ENCODE measurements around the gene DPH3. TPM values are rescaled to one million over a fixed set of nuclear protein-coding genes. Genes with fewer than 3 reads are reported as not detected.
"Not testable (repeated sequence)": the region's sequence is repeated elsewhere in the genome, so short reads cannot be mapped to it uniquely, and the experiment has no call there.

Gene DPH3
- total RNA-seq = 10 to 100 TPM; 17.7 to 33.6 (median 21.0) TPM

DNA sequence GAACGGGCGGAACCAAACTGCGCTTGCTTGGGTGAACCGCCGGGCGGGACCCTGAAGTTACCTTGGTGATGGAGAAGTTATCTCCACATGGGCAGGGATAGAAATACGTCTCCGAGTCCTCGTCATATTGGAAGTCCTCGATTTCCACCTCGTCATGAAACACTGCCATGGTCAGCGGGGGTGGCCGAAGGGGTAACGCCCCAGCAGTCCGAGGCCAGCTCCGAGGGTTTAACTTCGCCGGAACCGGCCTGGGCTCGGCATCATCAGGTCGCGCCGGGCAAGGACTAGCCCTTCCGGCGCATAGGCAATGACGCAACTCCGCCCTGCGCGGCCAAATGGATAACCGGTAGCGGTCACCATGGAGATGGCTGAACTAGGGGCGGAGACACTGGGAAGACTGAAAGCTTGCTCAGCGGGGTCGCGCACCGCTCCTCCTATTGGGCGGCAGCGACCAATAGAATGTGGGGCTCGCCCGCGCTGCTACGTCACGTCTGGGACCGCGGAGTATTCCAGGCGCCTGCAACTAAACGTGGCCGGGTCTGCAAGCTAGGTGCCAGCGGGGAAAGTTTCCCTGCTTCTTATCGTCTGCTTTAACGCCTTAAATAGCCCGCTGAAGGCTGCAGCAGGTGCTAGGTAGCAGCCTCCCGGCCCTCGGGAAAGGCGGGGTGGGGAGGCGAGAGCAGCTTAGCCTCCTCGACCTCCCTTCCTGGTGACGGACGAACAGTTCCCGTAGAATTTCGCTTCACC is at the start of gene DPH3, which contains the start of gene OXNAD1:
DPH3 (minus strand) TSS at position 236 of the 747 bp plus-strand sequence; CDS start at position 169, 67 bp downstream.
OXNAD1 (plus strand) TSS at position 505 of the 747 bp plus-strand sequence. CDS start 5,741 bp downstream, outside the sequence.
- no peaks in the 10 kb centered on the region for H3K9me3 ChIP-seq
- peak; percentile 99 for DNase-seq (ENCODE audit: low spot score in 2 of 2)
- intact Hi-C loops (cut with DNase I; ENCODE audit: low total_unique reads) = no loop called here
- TF ChIP-seq, protein P1, sequence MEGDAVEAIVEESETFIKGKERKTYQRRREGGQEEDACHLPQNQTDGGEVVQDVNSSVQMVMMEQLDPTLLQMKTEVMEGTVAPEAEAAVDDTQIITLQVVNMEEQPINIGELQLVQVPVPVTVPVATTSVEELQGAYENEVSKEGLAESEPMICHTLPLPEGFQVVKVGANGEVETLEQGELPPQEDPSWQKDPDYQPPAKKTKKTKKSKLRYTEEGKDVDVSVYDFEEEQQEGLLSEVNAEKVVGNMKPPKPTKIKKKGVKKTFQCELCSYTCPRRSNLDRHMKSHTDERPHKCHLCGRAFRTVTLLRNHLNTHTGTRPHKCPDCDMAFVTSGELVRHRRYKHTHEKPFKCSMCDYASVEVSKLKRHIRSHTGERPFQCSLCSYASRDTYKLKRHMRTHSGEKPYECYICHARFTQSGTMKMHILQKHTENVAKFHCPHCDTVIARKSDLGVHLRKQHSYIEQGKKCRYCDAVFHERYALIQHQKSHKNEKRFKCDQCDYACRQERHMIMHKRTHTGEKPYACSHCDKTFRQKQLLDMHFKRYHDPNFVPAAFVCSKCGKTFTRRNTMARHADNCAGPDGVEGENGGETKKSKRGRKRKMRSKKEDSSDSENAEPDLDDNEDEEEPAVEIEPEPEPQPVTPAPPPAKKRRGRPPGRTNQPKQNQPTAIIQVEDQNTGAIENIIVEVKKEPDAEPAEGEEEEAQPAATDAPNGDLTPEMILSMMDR (IDR thresholded peaks at IDR 0.05) = peak in 2 of 3 donors; percentile 37 to 41
- TF ChIP-seq POLR2A (IDR thresholded peaks at IDR 0.05) (peak; percentile 37), POLR2AphosphoS5 (IDR thresholded peaks at IDR 0.05) (peak; percentile 91 to 94 (median 93))
- H3K36me3 ChIP-seq = no peaks in the 10 kb centered on the region
- H3K27me3 ChIP-seq = no peaks in the 10 kb centered on the region
- H3K4me3 ChIP-seq = peak within 1 kb of the TSS; percentile 86 to 92 (median 91)
- H3K27ac ChIP-seq = peak within 1 kb of the TSS; percentile 95 to 96
- peaks cover 0 to 17% of the 10 kb centered on the region in 2 donors for H3K4me1 ChIP-seq

- no peak for TF ChIP-seq POLR2AphosphoS5 (IDR thresholded peaks at IDR 0.05)
- TF ChIP-seq, protein P1 (IDR thresholded peaks at IDR 0.05) = no peak
- TF ChIP-seq POLR2A (IDR thresholded peaks at IDR 0.05) = no peak
- Histone ChIP-seq H3K4me1 (peaks cover 0 to 12% of the 10 kb centered on the region in 2 donors), H3K27me3 (no peaks in the 10 kb centered on the region), H3K4me3 (no peak overlapping the region), H3K9me3 (no peaks in the 10 kb centered on the region), H3K27ac (no peak overlapping the region), H3K36me3 (no peaks in the 10 kb centered on the region)
- DNase-seq (ENCODE audit: low spot score in 2 of 2) = no peak
- intact Hi-C loops (cut with DNase I; ENCODE audit: low total_unique reads) = no loop called here
These were observed 49.3 kb upstream of the DPH3 start for GRCh38 chr3:16313886-16314645.

GRCh38 chr3:16311960-16312451 is 47.3 kb upstream of the DPH3 start:
- Histone ChIP-seq H3K4me3 (no peak overlapping the region), H3K36me3 (no peaks in the 10 kb centered on the region), H3K27ac (peak overlapping the region; percentile 10 to 33), H3K27me3 (no peaks in the 10 kb centered on the region), H3K9me3 (no peaks in the 10 kb centered on the region), H3K4me1 (peaks cover 0 to 12% of the 10 kb centered on the region in 2 donors)
- TF ChIP-seq POLR2AphosphoS5 (IDR thresholded peaks at IDR 0.05) = no peak
- TF ChIP-seq POLR2A (IDR thresholded peaks at IDR 0.05) = no peak
- TF ChIP-seq, protein P1 (IDR thresholded peaks at IDR 0.05) = no peak
- peak in 1 of 2 donors; percentile 62 for DNase-seq (ENCODE audit: low spot score in 2 of 2)
- intact Hi-C loops (cut with DNase I; ENCODE audit: low total_unique reads) = no loop called here

GRCh38 chr3:16310486-16310885 is 45.7 kb upstream of the DPH3 start:
- H3K27ac ChIP-seq = not testable (repeated sequence)

GRCh38 chr3:16309558-16309957 is 44.8 kb upstream of the DPH3 start:
- Histone ChIP-seq H3K9me3 (no peaks in the 10 kb centered on the region), H3K27me3 (no peaks in the 10 kb centered on the region), H3K36me3 (no peaks in the 10 kb centered on the region), H3K4me1 (peaks cover 0 to 12% of the 10 kb centered on the region in 2 donors), H3K4me3 (no peak overlapping the region), H3K27ac (no peak overlapping the region)
- TF ChIP-seq POLR2AphosphoS5 (IDR thresholded peaks at IDR 0.05) = no peak
- DNase-seq (ENCODE audit: low spot score in 2 of 2) = no peak
- intact Hi-C loops (cut with DNase I; ENCODE audit: low total_unique reads) = no loop called here

More at GRCh38 chr3:16310486-16310885, 45.7 kb upstream of the DPH3 start:
- intact Hi-C loops (cut with DNase I; ENCODE audit: low total_unique reads); H3K4me3 ChIP-seq; H3K27me3 ChIP-seq; H3K36me3 ChIP-seq; H3K9me3 ChIP-seq; DNase-seq (ENCODE audit: low spot score in 2 of 2): not testable (repeated sequence)
- H3K4me1 ChIP-seq = peaks cover 0 to 12% of the 10 kb centered on the region in 2 donors

Data from breast epithelium (tissue), 4 donors.